Measurements from ENCODE around the gene ZNF330.

Gene ZNF330

GRCh38 chr4:141193516-141194034, 27.1 kb upstream of the ZNF330 start:
- no peak overlapping the region for H3K27ac ChIP-seq
- TF ChIP-seq ZFX (IDR thresholded peaks at IDR 0.05), result no peak
- TF ChIP-seq CTCF (conservative IDR thresholded peaks at IDR 0.05), result no peak

DNA sequence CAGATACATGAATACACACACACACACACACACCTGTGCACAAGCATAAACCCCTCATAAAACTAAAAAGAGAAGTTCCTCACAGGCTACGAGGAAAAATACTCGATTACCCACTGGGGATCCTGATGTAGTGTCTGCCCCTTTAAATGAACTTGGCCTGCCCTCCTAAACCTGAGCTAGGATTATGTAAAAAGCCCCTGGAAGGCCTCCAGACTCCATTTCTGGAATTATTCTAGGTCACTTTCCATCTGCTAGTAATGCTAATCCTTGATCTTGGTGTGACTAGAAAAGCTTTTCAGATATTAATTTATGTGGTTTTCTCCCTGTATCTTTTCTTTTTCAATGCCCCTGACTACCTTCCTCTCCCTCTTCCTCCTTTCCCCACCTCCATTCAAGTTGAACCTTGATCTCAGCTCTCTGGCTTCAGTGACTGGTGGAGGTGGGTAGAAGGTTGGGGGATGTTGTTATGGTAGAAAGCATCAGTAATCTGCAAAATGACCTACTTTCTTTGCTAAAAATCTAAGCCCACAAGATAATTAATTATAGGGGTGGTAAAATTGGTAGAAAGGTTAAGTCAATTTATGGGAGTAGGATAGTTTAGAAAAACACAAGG, 25.5 kb upstream of the ZNF330 start:
- TF ChIP-seq ZFX (IDR thresholded peaks at IDR 0.05) (no peak), CTCF (conservative IDR thresholded peaks at IDR 0.05) (no peak)
- no peak overlapping the region for H3K27ac ChIP-seq

DNA sequence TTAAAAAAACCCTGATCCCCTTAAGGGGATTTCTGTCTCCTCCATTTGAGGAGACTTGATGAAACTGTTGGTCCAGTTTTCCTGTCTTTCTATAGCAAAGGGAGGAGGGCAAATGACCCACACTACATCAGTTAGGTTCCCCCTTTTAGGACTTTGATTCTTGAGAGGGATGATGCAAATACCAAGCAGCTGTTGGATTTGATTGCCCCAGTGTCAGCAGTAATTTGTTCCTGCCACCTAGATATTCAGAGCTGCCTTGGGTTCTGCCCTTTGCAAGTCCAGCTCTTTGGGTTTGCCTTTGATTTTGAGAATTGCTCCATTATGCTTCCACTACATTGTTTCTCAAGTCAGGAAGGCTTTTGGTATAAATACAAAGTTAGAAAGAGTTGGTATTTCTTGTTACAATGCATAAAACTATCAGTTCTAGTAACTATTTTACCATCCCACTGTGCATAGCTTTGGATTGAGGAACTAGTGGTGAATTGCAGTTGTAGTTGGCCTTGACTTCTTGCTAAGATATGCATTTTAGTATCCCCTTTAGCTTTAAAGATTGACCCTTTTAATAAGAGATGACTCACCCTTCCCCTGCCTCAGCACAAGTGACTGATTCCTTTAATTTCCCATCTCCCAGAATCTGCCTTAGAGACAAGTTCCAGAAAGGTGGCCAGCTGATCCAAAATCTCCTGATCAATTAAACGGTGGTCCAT, 24.3 kb upstream of the ZNF330 start:
- TF ChIP-seq ZFX (IDR thresholded peaks at IDR 0.05) (no peak), CTCF (conservative IDR thresholded peaks at IDR 0.05) (no peak)
- H3K27ac ChIP-seq, result no peak overlapping the region

DNA sequence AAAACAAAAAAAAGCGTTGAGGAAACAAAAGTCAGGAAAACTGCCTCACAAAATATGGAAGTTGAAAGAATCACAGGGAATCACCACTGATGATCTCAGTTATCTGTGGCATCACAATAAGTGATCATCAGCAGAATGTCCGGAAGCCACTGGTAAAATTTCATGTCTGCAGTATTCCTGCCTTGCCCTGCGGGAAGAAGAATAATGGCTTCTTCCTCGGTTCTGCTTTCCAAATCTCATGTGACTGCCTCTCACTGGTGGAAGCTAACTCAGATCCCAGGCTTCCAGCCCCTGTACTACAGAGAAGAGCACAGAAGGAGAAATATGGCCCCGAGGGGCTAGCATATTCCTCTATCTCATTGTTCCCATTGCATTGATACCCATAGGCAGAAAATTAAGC, 12.7 kb upstream of the ZNF330 start:
- TF ChIP-seq CTCF (conservative IDR thresholded peaks at IDR 0.05) (no peak), ZFX (IDR thresholded peaks at IDR 0.05) (no peak)
- H3K27ac ChIP-seq, result no peak overlapping the region

DNA sequence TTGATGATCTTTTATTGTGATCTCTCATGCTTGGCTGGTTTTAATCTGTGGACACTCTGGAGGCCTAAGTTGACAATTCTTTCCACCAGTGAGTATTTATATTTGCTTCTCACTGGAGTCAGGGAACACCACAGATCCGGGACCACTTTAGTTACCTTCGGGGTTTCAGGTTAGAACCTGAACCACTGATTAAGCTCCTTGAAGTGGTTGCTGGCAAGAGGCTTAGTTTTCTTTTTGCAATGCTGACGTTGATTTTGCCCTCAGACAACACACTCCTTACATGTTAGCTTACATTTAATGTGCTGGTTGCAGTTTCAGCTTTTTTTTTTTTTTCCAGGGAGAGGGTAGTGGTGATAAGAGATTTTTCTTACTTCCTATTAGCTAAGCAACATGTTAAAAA, 10.5 kb upstream of the ZNF330 start:
- no peak overlapping the region for H3K27ac ChIP-seq
- no peak for TF ChIP-seq ZFX (IDR thresholded peaks at IDR 0.05)
- no peak for TF ChIP-seq CTCF (conservative IDR thresholded peaks at IDR 0.05)

DNA sequence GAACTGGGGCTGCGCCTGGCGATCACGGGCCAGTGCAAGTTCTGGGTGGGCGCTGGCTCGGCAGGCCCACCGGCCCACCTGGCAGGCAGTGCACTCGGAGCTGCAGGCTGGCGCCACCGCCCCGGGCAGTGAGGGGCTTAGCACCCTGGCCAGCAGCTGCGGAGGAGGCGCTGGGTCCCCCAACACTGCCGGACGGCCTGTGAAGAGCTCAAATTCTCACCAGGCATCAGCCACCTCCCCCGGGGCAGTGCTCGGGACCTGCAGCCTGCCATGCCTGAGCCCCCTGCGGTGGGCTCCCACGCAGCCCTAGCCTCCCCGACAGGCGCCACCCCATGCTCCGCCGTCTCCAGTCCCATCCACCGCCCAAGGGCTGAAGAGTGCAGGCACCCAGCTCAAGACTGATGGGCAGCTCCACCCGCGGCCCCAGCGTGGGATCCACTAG, 7.1 kb upstream of the ZNF330 start:
- H3K27ac ChIP-seq, result no peak overlapping the region
- no peak for TF ChIP-seq ZFX (IDR thresholded peaks at IDR 0.05)
- TF ChIP-seq CTCF (conservative IDR thresholded peaks at IDR 0.05), result no peak

GRCh38 chr4:141215030-141215429, 5.7 kb upstream of the ZNF330 start:
- H3K27ac ChIP-seq, result no peak overlapping the region
- no peak for TF ChIP-seq CTCF (conservative IDR thresholded peaks at IDR 0.05)
- no peak for TF ChIP-seq ZFX (IDR thresholded peaks at IDR 0.05)

Measured in C4-2B (cell line).